ENCODE data around the gene PAPSS1. TPM values are rescaled to one million over a fixed set of nuclear protein-coding genes. Genes with fewer than 3 reads are reported as not detected.

PAPSS1 gene
- total and polyA plus RNA-seq, 2 donors (not counting 3 experiments of a cell fraction or from before 2014, with no cell fraction given): 69.6 to 77.2 TPM

DNA sequence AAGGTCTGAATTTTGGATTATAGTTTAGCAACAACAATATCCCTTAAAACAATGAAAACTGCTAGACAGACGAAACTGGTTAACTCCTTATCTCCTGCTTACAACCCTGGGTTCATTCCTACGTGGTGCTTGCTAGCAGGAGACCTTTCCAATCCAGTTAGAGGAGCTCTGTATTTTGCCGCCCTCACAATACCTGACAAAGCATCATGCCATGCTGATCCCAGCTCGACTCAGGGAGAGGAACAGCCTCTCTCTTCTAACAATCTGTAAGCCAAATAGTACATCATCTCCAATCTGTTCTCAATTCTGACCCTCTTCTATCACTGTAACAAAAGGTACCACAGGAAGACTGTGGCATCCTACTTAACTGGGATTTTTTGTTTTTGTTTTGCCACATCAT is 74.4 kb downstream of the PAPSS1 start:
- no peaks in the 10 kb centered on the region for H4K20me1 ChIP-seq (replicated peaks; ENCODE audit: control insufficient read depth, extremely low read depth, insufficient read depth, low read length)
- DNase-seq (ENCODE audit: low read depth, low spot score) (no peak), FAIRE-seq (no peak)
- dilution Hi-C loops (cut with MboI; ENCODE audit: extremely low pct_ligation_motif_present, low sequenced_read_pairs): no loop called here
- no peaks in the 10 kb centered on the region for H3K4me1 ChIP-seq (ENCODE audit: control insufficient read depth, extremely low read depth, insufficient read depth, low read length)
- H3K27ac ChIP-seq (ENCODE audit: insufficient read depth, low read depth, low read length): no peak overlapping the region
- CTCF ChIA-PET: no interaction called here
- H3K4me3 ChIP-seq (replicated peaks in 1 of 3; ENCODE audit: insufficient read depth in 1 of 3, low read depth in 1 of 3, low read length in 3 of 3): no peak overlapping the region
- no peaks in the 10 kb centered on the region for H3K27me3 ChIP-seq (ENCODE audit: control insufficient read depth in 2 of 2, insufficient read depth in 2 of 2, low read length in 2 of 2)
- H3K9ac ChIP-seq (replicated peaks; ENCODE audit: extremely low read depth, insufficient read depth, low read length): no peak overlapping the region
- H3K36me3 ChIP-seq (ENCODE audit: control insufficient read depth in 2 of 2, extremely low read depth in 1 of 2, insufficient read depth in 2 of 2, low read length in 2 of 2): peaks cover 5 to 8% of the 10 kb centered on the region in 2 experiments
- TF ChIP-seq, protein P1, sequence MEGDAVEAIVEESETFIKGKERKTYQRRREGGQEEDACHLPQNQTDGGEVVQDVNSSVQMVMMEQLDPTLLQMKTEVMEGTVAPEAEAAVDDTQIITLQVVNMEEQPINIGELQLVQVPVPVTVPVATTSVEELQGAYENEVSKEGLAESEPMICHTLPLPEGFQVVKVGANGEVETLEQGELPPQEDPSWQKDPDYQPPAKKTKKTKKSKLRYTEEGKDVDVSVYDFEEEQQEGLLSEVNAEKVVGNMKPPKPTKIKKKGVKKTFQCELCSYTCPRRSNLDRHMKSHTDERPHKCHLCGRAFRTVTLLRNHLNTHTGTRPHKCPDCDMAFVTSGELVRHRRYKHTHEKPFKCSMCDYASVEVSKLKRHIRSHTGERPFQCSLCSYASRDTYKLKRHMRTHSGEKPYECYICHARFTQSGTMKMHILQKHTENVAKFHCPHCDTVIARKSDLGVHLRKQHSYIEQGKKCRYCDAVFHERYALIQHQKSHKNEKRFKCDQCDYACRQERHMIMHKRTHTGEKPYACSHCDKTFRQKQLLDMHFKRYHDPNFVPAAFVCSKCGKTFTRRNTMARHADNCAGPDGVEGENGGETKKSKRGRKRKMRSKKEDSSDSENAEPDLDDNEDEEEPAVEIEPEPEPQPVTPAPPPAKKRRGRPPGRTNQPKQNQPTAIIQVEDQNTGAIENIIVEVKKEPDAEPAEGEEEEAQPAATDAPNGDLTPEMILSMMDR (IDR thresholded peaks at IDR 0.05; ENCODE audit: extremely low read depth in 1 of 2, insufficient read depth in 1 of 2, low read depth in 1 of 2, low read length in 2 of 2): no peak
- TF ChIP-seq MYC (IDR thresholded peaks at IDR 0.05; ENCODE audit: low read depth, low read length) (no peak), EZH2 (IDR thresholded peaks at IDR 0.05; ENCODE audit: borderline replicate concordance, low read depth, low read length, severe bottlenecking) (no peak), GATA2 (IDR thresholded peaks at IDR 0.05; ENCODE audit: insufficient read depth, insufficient read length, low read depth, low read length) (no peak), POLR2AphosphoS5 (IDR thresholded peaks at IDR 0.05; ENCODE audit: insufficient read depth, low read depth, low read length) (no peak), FOS (IDR thresholded peaks at IDR 0.05; ENCODE audit: borderline replicate concordance, insufficient read depth, low read length) (no peak), JUN (IDR thresholded peaks at IDR 0.05; ENCODE audit: borderline replicate concordance, insufficient read depth, insufficient read length, low read depth) (no peak), POLR2A (IDR thresholded peaks at IDR 0.05; ENCODE audit: low read depth, low read length) (no peak)
- TF ChIP-seq, protein P2, sequence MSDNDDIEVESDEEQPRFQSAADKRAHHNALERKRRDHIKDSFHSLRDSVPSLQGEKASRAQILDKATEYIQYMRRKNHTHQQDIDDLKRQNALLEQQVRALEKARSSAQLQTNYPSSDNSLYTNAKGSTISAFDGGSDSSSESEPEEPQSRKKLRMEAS (IDR thresholded peaks at IDR 0.05; ENCODE audit: insufficient read depth, insufficient read length): no peak
- POLR2A ChIA-PET: no interaction called here
- no TSS peak for BruUV-seq (replicated peaks)
- H2AFZ ChIP-seq (ENCODE audit: low read depth, low read length): no peak overlapping the region
- H3K9me3 ChIP-seq (replicated peaks; ENCODE audit: control insufficient read depth, insufficient read depth, low read length): no peaks in the 10 kb centered on the region
- no peak overlapping the region for H3K4me2 ChIP-seq (ENCODE audit: insufficient read depth, low read length)
- H3K9me1 ChIP-seq (replicated peaks; ENCODE audit: control insufficient read depth, extremely low read depth, insufficient read depth, low read length): no peaks in the 10 kb centered on the region
- intact Hi-C loops (cut with micrococcal nuclease): no loop called here
- H3K79me2 ChIP-seq (ENCODE audit: control insufficient read depth, insufficient read depth, low read length): no peaks in the 10 kb centered on the region
